Calu3 (cell line): ENCODE data around the gene ERN2. TPM values are rescaled to one million over a fixed set of nuclear protein-coding genes. Genes with fewer than 3 reads are reported as not detected.
A peak's percentile ranks its signal among the peaks of the same experiment; 100 is the strongest.

Experiments used
- BruUV-seq: library from RNA; stranded (reverse); fragments of 400-500 nt; replicated peaks from 2 replicates; lab custom pipeline; 2021; lab: Mats Ljungman, UMichigan
- CTCF ChIA-PET: fragments of 300-600 bp; sonication (Branson Sonifier 250); formaldehyde crosslinking; loops from one replicate; lab custom pipeline; 2022; ENCODE audit warnings: antibody characterized with exemption; lab: Charles Lee
- DNase-seq: peaks from one replicate; pipeline ENCODE4 v3.0.0; 2022
- H3K27ac Mint-ChIP-seq: one replicate; pipeline ENCODE4 v1.8.0; 2022; ENCODE audit warnings: mixed read lengths; ENCODE audit not compliant: unreplicated experiment
- H3K27me3 Mint-ChIP-seq: one replicate; pipeline ENCODE4 v1.8.0; 2022; ENCODE audit warnings: mixed read lengths; ENCODE audit not compliant: unreplicated experiment
- H3K36me3 Mint-ChIP-seq: one replicate; pipeline ENCODE4 v1.8.0; 2022; ENCODE audit warnings: mild to moderate bottlenecking, moderate library complexity, mixed read lengths; ENCODE audit not compliant: insufficient read depth, unreplicated experiment
- H3K4me1 Mint-ChIP-seq: one replicate; pipeline ENCODE4 v1.8.0; 2022; ENCODE audit warnings: mild to moderate bottlenecking, low read depth, mixed read lengths; ENCODE audit not compliant: unreplicated experiment
- H3K4me3 Mint-ChIP-seq: one replicate; pipeline ENCODE4 v1.8.0; 2022; ENCODE audit warnings: mild to moderate bottlenecking, low read depth, moderate library complexity, mixed read lengths; ENCODE audit not compliant: unreplicated experiment
- H3K9me3 Mint-ChIP-seq: one replicate; pipeline ENCODE4 v1.8.0; 2022; ENCODE audit warnings: low read depth, mixed read lengths; ENCODE audit not compliant: unreplicated experiment
- intact Hi-C: fragments of 100-400 bp; cut with micrococcal nuclease; formaldehyde crosslinking; loops from one replicate; pipeline ENCODE4 v1.10.0; 2022; ENCODE audit not compliant: unreplicated experiment
- total RNA-seq: library from RNA; stranded (reverse); gene quantifications from 2 replicates; pipeline ENCODE4 v1.2.3, GENCODE V29; 2022
- TF ChIP-seq, protein P1 (sequence below): fragments of 200-600 bp; IDR thresholded peaks from one replicate; pipeline ENCODE4 v1.8.0; 2022; ENCODE audit warnings: antibody characterized with exemption; ENCODE audit not compliant: unreplicated experiment

ERN2 gene
- total RNA-seq, 1 experiment from 2014 or later: 3.2 TPM

DNA sequence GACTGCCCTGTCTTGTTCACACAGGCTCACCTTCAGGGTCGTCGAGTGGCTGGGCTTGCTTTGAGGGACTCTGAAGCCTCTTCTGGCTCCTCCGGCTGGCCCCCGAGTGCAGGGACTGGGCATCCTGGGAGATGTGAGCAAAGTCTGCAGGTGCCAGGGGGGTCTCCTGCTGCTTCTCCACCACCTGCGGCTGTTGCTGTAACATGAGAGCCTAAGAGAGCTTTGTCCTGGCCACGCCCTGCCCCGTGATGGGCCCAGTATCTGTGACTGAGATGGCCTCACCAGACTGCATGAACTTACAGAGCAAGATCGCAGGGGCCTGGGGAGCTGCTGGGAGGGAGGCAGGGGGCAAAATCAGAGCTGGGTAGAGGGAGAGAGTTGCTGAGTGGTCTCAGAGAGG is 12.5 kb downstream of the ERN2 start:
- H3K4me3 Mint-ChIP-seq: no peak overlapping the region
- H3K36me3 Mint-ChIP-seq: no peaks in the 10 kb centered on the region
- peaks cover 21% of the 10 kb centered on the region for H3K4me1 Mint-ChIP-seq
- CTCF ChIA-PET: no interaction called here
- no TSS peak for BruUV-seq
- peaks cover 7% of the 10 kb centered on the region for H3K9me3 Mint-ChIP-seq
- intact Hi-C loops: no loop called here
- no peak for DNase-seq
- no peaks in the 10 kb centered on the region for H3K27me3 Mint-ChIP-seq
- TF ChIP-seq, protein P1, sequence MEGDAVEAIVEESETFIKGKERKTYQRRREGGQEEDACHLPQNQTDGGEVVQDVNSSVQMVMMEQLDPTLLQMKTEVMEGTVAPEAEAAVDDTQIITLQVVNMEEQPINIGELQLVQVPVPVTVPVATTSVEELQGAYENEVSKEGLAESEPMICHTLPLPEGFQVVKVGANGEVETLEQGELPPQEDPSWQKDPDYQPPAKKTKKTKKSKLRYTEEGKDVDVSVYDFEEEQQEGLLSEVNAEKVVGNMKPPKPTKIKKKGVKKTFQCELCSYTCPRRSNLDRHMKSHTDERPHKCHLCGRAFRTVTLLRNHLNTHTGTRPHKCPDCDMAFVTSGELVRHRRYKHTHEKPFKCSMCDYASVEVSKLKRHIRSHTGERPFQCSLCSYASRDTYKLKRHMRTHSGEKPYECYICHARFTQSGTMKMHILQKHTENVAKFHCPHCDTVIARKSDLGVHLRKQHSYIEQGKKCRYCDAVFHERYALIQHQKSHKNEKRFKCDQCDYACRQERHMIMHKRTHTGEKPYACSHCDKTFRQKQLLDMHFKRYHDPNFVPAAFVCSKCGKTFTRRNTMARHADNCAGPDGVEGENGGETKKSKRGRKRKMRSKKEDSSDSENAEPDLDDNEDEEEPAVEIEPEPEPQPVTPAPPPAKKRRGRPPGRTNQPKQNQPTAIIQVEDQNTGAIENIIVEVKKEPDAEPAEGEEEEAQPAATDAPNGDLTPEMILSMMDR: no peak
- H3K27ac Mint-ChIP-seq: peak overlapping the region; percentile 13

- Mint-ChIP-seq H3K4me1 (peaks cover 21% of the 10 kb centered on the region), H3K9me3 (peaks cover 7% of the 10 kb centered on the region), H3K27ac (peak overlapping the region; percentile 13), H3K27me3 (no peaks in the 10 kb centered on the region), H3K36me3 (peaks cover 2% of the 10 kb centered on the region), H3K4me3 (no peak overlapping the region)
- intact Hi-C loops: no loop called here
- CTCF ChIA-PET: no interaction called here
- BruUV-seq: no TSS peak
- no peak for DNase-seq
- TF ChIP-seq, protein P1: no peak
Observed at GRCh38 chr16:23700093-23700492, 12.9 kb downstream of the ERN2 start.

GRCh38 chr16:23699100-23699499 is 13.9 kb downstream of the ERN2 start:
- no TSS peak for BruUV-seq
- DNase-seq: peak; percentile 90
- peaks cover 10% of the 10 kb centered on the region for H3K36me3 Mint-ChIP-seq
- no peak overlapping the region for H3K4me3 Mint-ChIP-seq
- H3K9me3 Mint-ChIP-seq: peaks cover 7% of the 10 kb centered on the region
- H3K27ac Mint-ChIP-seq: peak overlapping the region; percentile 86
- intact Hi-C loops: no loop called here
- no peaks in the 10 kb centered on the region for H3K27me3 Mint-ChIP-seq
- peaks cover 21% of the 10 kb centered on the region for H3K4me1 Mint-ChIP-seq
- TF ChIP-seq, protein P1: no peak
- CTCF ChIA-PET: interaction anchor here (2.3 kb wide), 1 partner anchor 21 kb away, joined by 7 read pairs; the partner anchor contains the start of gene PLK1

- Mint-ChIP-seq H3K27me3 (no peaks in the 10 kb centered on the region), H3K27ac (no peak overlapping the region), H3K4me1 (peaks cover 12% of the 10 kb centered on the region), H3K36me3 (peaks cover 28% of the 10 kb centered on the region), H3K9me3 (no peaks in the 10 kb centered on the region), H3K4me3 (no peak overlapping the region)
- CTCF ChIA-PET: no interaction called here
- TF ChIP-seq, protein P1: no peak
- intact Hi-C loops: no loop called here
- no peak for DNase-seq
- BruUV-seq: no TSS peak
Observed at GRCh38 chr16:23695756-23696155, 17.3 kb downstream of the ERN2 start.
